ENCODE measurements around the gene ZCCHC7. TPM values are rescaled to one million over a fixed set of nuclear protein-coding genes. Genes with fewer than 3 reads are reported as not detected.
"Not testable (repeated sequence)": the region's sequence is repeated elsewhere in the genome, so short reads cannot be mapped to it uniquely, and the experiment has no call there.

Gene ZCCHC7
- 10 to 100 TPM in 1 of 4 donors, 1 to 10 TPM in 3; 4.9 to 15.0 (median 7.9) TPM for polyA plus RNA-seq
- long read RNA-seq, donor 1, partial matches to known transcripts: 0 of 1 reads
- long read RNA-seq, donor 1, other reads (novel, unspliced or antisense): 0 of 1 reads
- long read RNA-seq, donor 2, partial matches to known transcripts: 0 of 1 reads
- long read RNA-seq, donor 2, other reads (novel, unspliced or antisense): 0 of 1 reads
- long read RNA-seq, donor 3, partial matches to known transcripts: 0 of 1 reads
- long read RNA-seq, donor 3, other reads (novel, unspliced or antisense): 0 of 1 reads
- long read RNA-seq, donor 4: 0 reads
- long read RNA-seq, donor 5, partial matches to known transcripts: 0 of 1 reads
- long read RNA-seq, donor 5, other reads (novel, unspliced or antisense): 0 of 1 reads
- long read RNA-seq, donor 6: 0 reads
- long read RNA-seq, donor 7, partial matches to known transcripts: 0 of 2 reads
- long read RNA-seq, donor 7, other reads (novel, unspliced or antisense): 0 of 2 reads
- long read RNA-seq, donor 8: 0 reads
- long read RNA-seq, donor 9, partial matches to known transcripts: 5 of 5 reads
- long read RNA-seq, donor 9, other reads (novel, unspliced or antisense): 0 of 5 reads
- long read RNA-seq, donor 10: 0 reads

DNA sequence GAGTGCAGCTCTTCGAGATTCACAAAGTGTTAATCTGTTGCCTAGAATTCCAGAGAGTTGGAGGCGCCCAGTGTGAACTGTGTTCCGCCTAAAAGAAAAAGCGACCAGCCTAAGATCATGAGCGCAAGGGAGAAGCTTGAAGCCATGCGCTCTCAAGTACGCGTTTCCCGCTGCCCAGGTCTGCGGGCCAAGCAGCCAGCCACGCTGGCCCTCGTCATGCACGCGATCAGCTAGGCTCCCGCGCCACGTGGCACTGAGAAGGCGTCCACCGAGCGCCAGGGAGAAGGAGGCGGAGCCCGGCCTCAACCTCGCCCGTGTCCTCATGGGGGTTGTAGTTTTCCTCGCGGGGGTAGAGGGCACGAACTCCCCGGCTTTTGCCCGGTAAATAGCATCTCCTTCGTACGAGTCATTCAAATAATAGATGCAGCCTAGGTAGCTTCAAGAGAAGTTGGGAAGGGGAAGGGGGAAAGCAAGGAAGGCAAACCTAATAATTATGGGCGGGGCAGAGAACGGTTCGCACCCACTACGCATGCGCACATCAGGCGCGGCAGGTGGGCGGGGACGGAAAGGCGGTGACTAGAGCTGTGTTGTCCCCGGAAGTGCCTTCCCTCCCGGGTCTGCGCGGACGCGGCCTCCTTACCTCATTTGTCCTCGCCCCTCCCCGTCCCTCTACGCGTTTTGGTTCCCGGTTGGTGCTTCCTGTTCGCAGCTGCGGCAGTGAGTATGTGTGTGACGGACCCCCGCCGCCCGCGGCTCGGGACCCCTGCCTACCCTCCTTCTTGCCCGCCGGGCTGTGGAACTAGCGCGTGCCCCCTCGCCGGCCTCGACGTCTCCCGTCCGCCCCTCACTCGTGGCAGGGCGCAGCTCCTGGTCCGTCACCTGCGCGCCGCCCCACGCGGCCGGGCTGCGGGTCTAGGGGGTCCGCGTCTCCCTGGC, at the start of gene ZCCHC7:
Gene ZCCHC7, plus strand, starts transcription at position 668 of the 936 bp plus-strand sequence.
- H3K36me3 ChIP-seq (ENCODE audit: control insufficient read depth in 3 of 3, insufficient read depth in 2 of 3, low read depth in 1 of 3, low read length in 3 of 3): peaks cover 0 to 5% (median 0%) of the 10 kb centered on the region in 3 donors
- H3K4me1 ChIP-seq (ENCODE audit: control insufficient read depth in 3 of 3, insufficient read depth in 2 of 3, low read depth in 1 of 3, low read length in 2 of 3): peaks cover 0 to 4% (median 0%) of the 10 kb centered on the region in 3 donors
- peak within 1 kb of the TSS; percentile 85 to 98 (median 88) for H3K27ac ChIP-seq (ENCODE audit: low read depth in 1 of 3, low read length in 2 of 3)
- WGBS, 3 donors: 4 to 6% (median 5%) methylated on average over 63 to 82 of the region's 82 CpGs
- peak; percentile 96 to 97 for DNase-seq
- H3K9me3 ChIP-seq (ENCODE audit: control insufficient read depth in 2 of 2, insufficient read depth in 1 of 2, low read depth in 1 of 2, low read length in 1 of 2): peaks cover 0 to 10% of the 10 kb centered on the region in 2 donors
- no peaks in the 10 kb centered on the region for H3K27me3 ChIP-seq (ENCODE audit: control insufficient read depth in 3 of 3, insufficient read depth in 3 of 3, low read length in 3 of 3)
- FAIRE-seq: no peak
- peak within 1 kb of the TSS; percentile 71 to 82 (median 73) for H3K4me3 ChIP-seq (ENCODE audit: low read depth in 1 of 3, low read length in 3 of 3)

DNA sequence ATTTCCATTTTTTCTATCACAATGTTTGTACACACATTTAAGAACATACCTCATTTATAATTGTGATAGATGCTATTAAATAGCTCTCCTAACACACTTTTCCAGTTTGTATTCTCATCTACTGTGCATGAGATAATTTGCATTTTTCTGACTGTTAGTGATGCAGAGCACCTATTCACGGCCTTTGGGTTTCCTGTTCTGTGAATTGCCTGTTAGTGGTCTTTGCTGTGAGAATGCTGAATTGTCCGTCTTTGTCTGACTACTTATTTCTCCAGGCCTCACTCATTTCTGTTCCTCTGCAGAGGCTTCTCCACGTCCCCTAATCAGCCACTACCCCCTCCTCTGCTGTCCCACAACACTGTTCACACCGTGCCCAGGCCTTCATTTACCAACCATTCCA, 45.6 kb upstream of the ZCCHC7 start:
- DNase-seq; H3K36me3 ChIP-seq (ENCODE audit: control insufficient read depth in 3 of 3, insufficient read depth in 2 of 3, low read depth in 1 of 3, low read length in 3 of 3); H3K27me3 ChIP-seq (ENCODE audit: control insufficient read depth in 3 of 3, insufficient read depth in 3 of 3, low read length in 3 of 3); H3K27ac ChIP-seq (ENCODE audit: low read depth in 1 of 3, low read length in 2 of 3); H3K4me3 ChIP-seq (ENCODE audit: low read depth in 1 of 3, low read length in 3 of 3); H3K4me1 ChIP-seq (ENCODE audit: control insufficient read depth in 3 of 3, insufficient read depth in 2 of 3, low read depth in 1 of 3, low read length in 2 of 3); FAIRE-seq; H3K9me3 ChIP-seq (ENCODE audit: control insufficient read depth in 2 of 2, insufficient read depth in 1 of 2, low read depth in 1 of 2, low read length in 1 of 2): not testable (repeated sequence)
- WGBS, 3 donors: 66 to 82% (median 73%) methylated on average over 4 of the region's 4 CpGs

DNA sequence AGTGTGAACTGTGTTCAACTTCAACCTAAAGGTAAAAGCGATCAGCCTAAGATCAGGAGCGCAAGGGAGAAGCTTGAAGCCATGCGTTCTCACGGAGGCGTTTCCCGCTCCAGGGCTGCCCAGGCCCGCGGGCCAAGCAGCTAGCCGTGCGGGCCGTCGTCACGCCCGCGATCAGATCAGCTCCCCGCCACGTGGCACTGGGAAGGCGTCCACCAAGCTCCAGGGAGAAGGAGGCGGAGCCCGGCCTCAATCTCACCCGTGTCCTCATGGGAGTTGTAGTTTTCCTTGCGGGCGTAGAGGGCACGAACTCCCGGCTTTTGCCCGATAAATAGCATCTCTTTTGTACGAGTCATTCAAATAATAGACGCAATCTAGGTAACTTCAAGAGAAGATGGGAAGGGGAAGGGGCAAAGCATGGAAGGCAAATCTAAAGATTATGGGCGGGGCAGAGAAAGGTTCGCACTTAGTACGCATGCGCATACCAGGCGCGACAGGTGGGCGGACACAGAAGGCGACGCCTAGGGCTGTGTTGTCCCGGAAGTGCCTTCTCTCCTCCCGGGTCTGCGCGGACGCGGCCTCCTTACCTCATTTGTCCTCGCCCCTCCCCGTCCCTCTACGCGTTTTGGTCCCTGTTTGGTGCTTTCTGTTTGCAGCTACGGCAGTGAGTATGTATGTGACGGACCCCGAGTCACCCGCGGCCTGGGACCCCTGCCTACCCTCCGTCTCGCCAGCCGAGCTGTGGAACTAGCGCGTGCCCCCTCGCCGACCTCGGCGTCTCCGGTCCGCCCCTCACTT, 40.8 kb upstream of the ZCCHC7 start:
- Histone ChIP-seq H3K36me3 (ENCODE audit: control insufficient read depth in 3 of 3, insufficient read depth in 2 of 3, low read depth in 1 of 3, low read length in 3 of 3) (no peaks in the 10 kb centered on the region), H3K4me1 (ENCODE audit: control insufficient read depth in 3 of 3, insufficient read depth in 2 of 3, low read depth in 1 of 3, low read length in 2 of 3) (peaks cover 0 to 5% (median 3%) of the 10 kb centered on the region in 3 donors), H3K27ac (ENCODE audit: low read depth in 1 of 3, low read length in 2 of 3) (peak overlapping the region; percentile 49 to 96 (median 92)), H3K9me3 (ENCODE audit: control insufficient read depth in 2 of 2, insufficient read depth in 1 of 2, low read depth in 1 of 2, low read length in 1 of 2) (peaks cover 0 to 7% of the 10 kb centered on the region in 2 donors), H3K27me3 (ENCODE audit: control insufficient read depth in 3 of 3, insufficient read depth in 3 of 3, low read length in 3 of 3) (peaks cover 0 to 3% (median 0%) of the 10 kb centered on the region in 3 donors), H3K4me3 (ENCODE audit: low read depth in 1 of 3, low read length in 3 of 3) (peak overlapping the region; percentile 61 to 99 (median 92))
- DNase-seq: peak; percentile 95
- no peak for FAIRE-seq
- WGBS, 3 donors: 2 to 3% (median 3%) methylated on average over 61 to 63 of the region's 63 CpGs

DNA sequence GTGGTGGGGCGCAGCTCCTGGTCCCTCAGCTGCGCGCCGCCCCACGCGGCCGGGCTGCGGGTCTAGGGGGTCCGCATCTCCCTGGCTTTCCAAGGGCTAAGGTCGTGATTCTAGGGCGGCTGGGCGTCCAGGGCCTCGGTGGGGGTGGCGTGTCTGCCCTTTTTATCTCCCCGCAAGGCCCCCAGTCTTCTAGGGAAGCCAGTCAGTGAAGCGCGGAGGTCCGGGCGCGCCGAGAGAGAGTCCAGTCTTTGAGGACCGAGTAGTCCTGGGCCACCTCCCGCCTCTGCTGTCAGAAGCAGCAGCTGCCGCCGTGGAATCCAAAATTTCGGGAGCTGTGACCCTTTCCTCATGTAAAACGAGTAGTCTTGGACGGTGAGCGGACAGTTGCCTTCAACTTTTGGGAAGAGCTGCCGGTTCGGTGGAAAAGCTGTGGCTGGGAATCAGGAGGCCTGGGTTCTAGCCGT, 40.2 kb upstream of the ZCCHC7 start:
- DNase-seq: peak in 1 of 2 donors; percentile 18
- 0 to 2% (median 1%) methylated on average over 32 of the region's 32 CpGs for WGBS, 3 donors
- not testable (repeated sequence) for FAIRE-seq

DNA sequence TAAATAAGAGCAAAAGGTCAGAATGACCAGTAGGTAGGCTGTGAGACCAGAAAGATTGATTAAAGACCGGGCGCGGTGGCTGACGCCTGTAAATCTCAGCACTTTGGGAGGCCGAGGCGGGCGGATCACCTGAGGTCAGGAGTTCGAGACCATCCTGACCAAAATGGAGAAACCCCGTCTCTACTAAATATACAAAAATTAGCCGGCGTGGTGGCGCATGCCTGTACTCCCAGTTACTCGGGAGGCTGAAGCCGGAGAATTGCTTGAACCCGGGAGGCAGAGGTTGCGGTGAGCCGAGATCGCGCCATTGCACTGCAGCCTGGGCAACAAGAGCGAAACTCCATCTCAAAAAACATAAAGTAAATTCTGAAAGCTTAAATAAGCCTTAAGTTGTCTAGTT, 38.9 kb upstream of the ZCCHC7 start:
- H3K9me3 ChIP-seq (ENCODE audit: control insufficient read depth in 2 of 2, insufficient read depth in 1 of 2, low read depth in 1 of 2, low read length in 1 of 2); H3K4me1 ChIP-seq (ENCODE audit: control insufficient read depth in 3 of 3, insufficient read depth in 2 of 3, low read depth in 1 of 3, low read length in 2 of 3); H3K4me3 ChIP-seq (ENCODE audit: low read depth in 1 of 3, low read length in 3 of 3); H3K36me3 ChIP-seq (ENCODE audit: control insufficient read depth in 3 of 3, insufficient read depth in 2 of 3, low read depth in 1 of 3, low read length in 3 of 3); FAIRE-seq; H3K27ac ChIP-seq (ENCODE audit: low read depth in 1 of 3, low read length in 2 of 3); H3K27me3 ChIP-seq (ENCODE audit: control insufficient read depth in 3 of 3, insufficient read depth in 3 of 3, low read length in 3 of 3); DNase-seq: not testable (repeated sequence)
- 97 to 99% (median 98%) methylated on average over 20 of the region's 20 CpGs for WGBS, 3 donors

More for the DNA sequence above, 40.2 kb upstream of the ZCCHC7 start:
- H3K36me3 ChIP-seq (ENCODE audit: control insufficient read depth in 3 of 3, insufficient read depth in 2 of 3, low read depth in 1 of 3, low read length in 3 of 3); H3K4me1 ChIP-seq (ENCODE audit: control insufficient read depth in 3 of 3, insufficient read depth in 2 of 3, low read depth in 1 of 3, low read length in 2 of 3); H3K27me3 ChIP-seq (ENCODE audit: control insufficient read depth in 3 of 3, insufficient read depth in 3 of 3, low read length in 3 of 3); H3K9me3 ChIP-seq (ENCODE audit: control insufficient read depth in 2 of 2, insufficient read depth in 1 of 2, low read depth in 1 of 2, low read length in 1 of 2): not testable (repeated sequence)
- Histone ChIP-seq H3K4me3 (ENCODE audit: low read depth in 1 of 3, low read length in 3 of 3) (peak overlapping the region; percentile 61 to 99 (median 92)), H3K27ac (ENCODE audit: low read depth in 1 of 3, low read length in 2 of 3) (peak overlapping the region; percentile 49 to 96 (median 92))

DNA sequence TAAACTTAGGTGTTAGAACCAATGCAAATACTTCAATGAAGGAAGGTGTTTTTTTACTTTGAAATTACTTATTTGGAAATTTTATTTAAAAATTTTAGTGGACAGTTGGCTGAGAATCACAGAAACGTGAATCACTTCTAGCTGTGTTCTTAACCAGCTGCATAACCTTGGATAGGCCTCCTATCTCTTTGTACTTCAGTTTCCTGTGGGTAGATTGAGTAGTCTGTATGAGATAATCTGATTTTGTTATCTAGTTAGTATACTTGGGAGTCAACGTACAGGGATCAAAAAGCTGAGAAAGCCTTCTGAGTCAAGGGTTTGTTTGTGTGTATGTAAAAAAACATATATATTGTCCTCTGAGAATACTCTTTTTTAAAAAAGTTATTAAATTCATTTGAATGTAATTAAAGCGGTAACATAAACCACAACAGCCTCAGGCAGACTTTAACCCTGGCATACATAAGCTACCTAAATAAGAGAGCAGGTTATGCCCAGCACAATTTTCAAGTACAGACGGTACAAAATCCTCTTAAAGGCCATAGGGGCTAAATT, 38.1 kb upstream of the ZCCHC7 start:
- 17 to 61% (median 28%) methylated on average over 4 of the region's 4 CpGs for WGBS, 3 donors

DNA sequence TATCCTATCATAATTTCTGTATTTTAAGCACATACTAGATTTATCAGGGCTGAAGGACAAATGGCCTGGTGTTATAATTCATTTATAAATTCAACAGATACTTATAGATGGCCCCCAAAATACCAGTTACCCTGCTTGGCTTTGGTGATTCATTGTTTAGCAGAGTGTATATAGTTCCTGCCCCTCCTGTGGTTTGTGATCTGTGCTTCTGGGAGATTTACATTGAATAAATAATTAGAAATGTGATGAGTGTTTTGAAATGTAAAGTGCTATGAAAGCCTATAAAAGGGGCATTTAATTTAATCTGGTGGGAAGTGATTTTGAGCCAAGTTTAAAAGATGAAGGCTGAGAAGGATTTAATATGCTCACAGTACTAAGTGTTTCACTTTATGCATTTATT, 36.7 kb upstream of the ZCCHC7 start:
- Histone ChIP-seq H3K27ac (ENCODE audit: low read depth in 1 of 3, low read length in 2 of 3) (no peak overlapping the region), H3K36me3 (ENCODE audit: control insufficient read depth in 3 of 3, insufficient read depth in 2 of 3, low read depth in 1 of 3, low read length in 3 of 3) (peaks cover 2 to 10% (median 5%) of the 10 kb centered on the region in 3 donors), H3K27me3 (ENCODE audit: control insufficient read depth in 3 of 3, insufficient read depth in 3 of 3, low read length in 3 of 3) (no peaks in the 10 kb centered on the region), H3K4me3 (ENCODE audit: low read depth in 1 of 3, low read length in 3 of 3) (no peak overlapping the region), H3K4me1 (ENCODE audit: control insufficient read depth in 3 of 3, insufficient read depth in 2 of 3, low read depth in 1 of 3, low read length in 2 of 3) (peaks cover 0 to 5% (median 3%) of the 10 kb centered on the region in 3 donors), H3K9me3 (ENCODE audit: control insufficient read depth in 2 of 2, insufficient read depth in 1 of 2, low read depth in 1 of 2, low read length in 1 of 2) (peaks cover 0 to 7% of the 10 kb centered on the region in 2 donors)
- FAIRE-seq (no peak), DNase-seq (no peak)

More for the DNA sequence above, 38.1 kb upstream of the ZCCHC7 start:
- FAIRE-seq (no peak), DNase-seq (peak in 1 of 2 donors; percentile 54)
- Histone ChIP-seq H3K27ac (ENCODE audit: low read depth in 1 of 3, low read length in 2 of 3) (peak overlapping the region in 1 of 3 donors; percentile 20), H3K4me1 (ENCODE audit: control insufficient read depth in 3 of 3, insufficient read depth in 2 of 3, low read depth in 1 of 3, low read length in 2 of 3) (peaks cover 0 to 5% (median 3%) of the 10 kb centered on the region in 3 donors), H3K4me3 (ENCODE audit: low read depth in 1 of 3, low read length in 3 of 3) (no peak overlapping the region), H3K27me3 (ENCODE audit: control insufficient read depth in 3 of 3, insufficient read depth in 3 of 3, low read length in 3 of 3) (no peaks in the 10 kb centered on the region), H3K9me3 (ENCODE audit: control insufficient read depth in 2 of 2, insufficient read depth in 1 of 2, low read depth in 1 of 2, low read length in 1 of 2) (peaks cover 0 to 7% of the 10 kb centered on the region in 2 donors), H3K36me3 (ENCODE audit: control insufficient read depth in 3 of 3, insufficient read depth in 2 of 3, low read depth in 1 of 3, low read length in 3 of 3) (peaks cover 2 to 8% (median 5%) of the 10 kb centered on the region in 3 donors)
